AG04450 (cell line): Measurements from ENCODE around the gene LRP5. TPM values are rescaled to one million over a fixed set of nuclear protein-coding genes. Genes with fewer than 3 reads are reported as not detected.
"Not testable (repeated sequence)": the region's sequence is repeated elsewhere in the genome, so short reads cannot be mapped to it uniquely, and the experiment has no call there.

Experiments
- CTCF ChIA-PET: fragments of 300-600, 350-600 bp; formaldehyde crosslinking; extraction: SDS; loops from one replicate; lab custom pipeline; 2022; ENCODE audit warnings: antibody characterized with exemption, inconsistent platforms; lab: Charles Lee
- POLR2A ChIA-PET: fragments of 350-600 bp; formaldehyde crosslinking; extraction: SDS; loops from one replicate; lab custom pipeline; 2021; ENCODE audit warnings: antibody characterized with exemption, inconsistent platforms; lab: Yijun Ruan, JAX
- DNase-seq: peaks from one replicate; pipeline ENCODE4 v3.0.0-alpha.2; 2011; ENCODE audit warnings: low read depth, low spot score
- H3K27ac ChIP-seq: one replicate; pipeline ENCODE4 v1.5.1; 2012; ENCODE audit warnings: low read depth, low read length, control low read depth
- H3K27me3 ChIP-seq: one replicate; pipeline ENCODE4 v1.6.0; 2012; ENCODE audit warnings: low read length; ENCODE audit not compliant: control insufficient read depth, insufficient read depth
- H3K4me3 ChIP-seq: 2 replicates; pipeline ENCODE4 v1.5.1; 2011; ENCODE audit warnings: mild to moderate bottlenecking, low read depth, low read length, control low read depth
- H3K9me3 ChIP-seq: 2 replicates; pipeline ENCODE4 v1.5.1; 2012; ENCODE audit warnings: low read length; ENCODE audit not compliant: control insufficient read depth, insufficient read depth
- CTCF ChIP-seq: IDR thresholded peaks from 2 replicates; pipeline ENCODE4 v1.5.1; 2011; ENCODE audit warnings: low read depth, low read length, control low read depth, inconsistent platforms
- polyA plus RNA-seq: library from polyadenylated mRNA; depleted of rRNA; stranded (reverse); fragments of >200 nt; gene quantifications from 2 replicates; pipeline ENCODE4 v1.2.3, GENCODE V29; 2011

Gene LRP5
- polyA plus RNA-seq, 1 experiment: 4.9 TPM

GRCh38 chr11:68340784-68341556 lies 28.6 kb downstream of the LRP5 start:
- no peak for DNase-seq
- no peak for TF ChIP-seq CTCF
- no peak overlapping the region for H3K4me3 ChIP-seq
- POLR2A ChIA-PET: no interaction called here
- no peaks in the 10 kb centered on the region; the same call in 1 of the 2 replicates for H3K9me3 ChIP-seq
- H3K27ac ChIP-seq: no peak overlapping the region
- H3K27me3 ChIP-seq: no peaks in the 10 kb centered on the region
- CTCF ChIA-PET: interaction anchor here (0.6 kb wide), 1 partner anchor 27 kb away, joined by 4 read pairs; no protein-coding TSS in a partner anchor

GRCh38 chr11:68341557-68342458 lies 29.4 kb downstream of the LRP5 start:
- no peak overlapping the region for H3K4me3 ChIP-seq
- 0 out of 2 replicates have a peak, but pooled peaks have one; percentile 17 for TF ChIP-seq CTCF
- no peaks in the 10 kb centered on the region for H3K27me3 ChIP-seq
- peaks cover 3% of the 10 kb centered on the region; the same call in 1 of the 2 replicates for H3K9me3 ChIP-seq
- ChIA-PET CTCF (interaction anchor here (0.6 kb wide), 4 partner anchors 10 to 134 kb away, joined by 3 to 5 read pairs (median 4); no protein-coding TSS in a partner anchor), POLR2A (interaction anchor here (0.6 kb wide), 1 partner anchor 215 kb away, joined by 3 read pairs; no protein-coding TSS in a partner anchor)
- H3K27ac ChIP-seq: no peak overlapping the region
- no peak for DNase-seq

- Histone ChIP-seq H3K27ac (peak overlapping the region; percentile 22), H3K27me3 (no peaks in the 10 kb centered on the region), H3K9me3 (peaks cover 3% of the 10 kb centered on the region; the same call in 1 of the 2 replicates), H3K4me3 (no peak overlapping the region)
- no peak for DNase-seq
- CTCF ChIA-PET: interaction anchor here (0.6 kb wide), 4 partner anchors 11 to 134 kb away, joined by 3 to 5 read pairs (median 4); no protein-coding TSS in a partner anchor
- POLR2A ChIA-PET: interaction anchor here (0.6 kb wide), 1 partner anchor 215 kb away, joined by 3 read pairs; no protein-coding TSS in a partner anchor
- TF ChIP-seq CTCF: no peak
Observed at GRCh38 chr11:68342459-68343158, 30.2 kb downstream of the LRP5 start.

GRCh38 chr11:68343761-68344256 lies 31.4 kb downstream of the LRP5 start:
- H3K9me3 ChIP-seq: peaks cover 3% of the 10 kb centered on the region; the same call in 1 of the 2 replicates
- POLR2A ChIA-PET: no interaction called here
- H3K4me3 ChIP-seq: no peak overlapping the region
- DNase-seq: no peak
- no peak overlapping the region for H3K27ac ChIP-seq
- TF ChIP-seq CTCF: no peak
- H3K27me3 ChIP-seq: no peaks in the 10 kb centered on the region
- CTCF ChIA-PET: no interaction called here

GRCh38 chr11:68344821-68345220 lies 32.4 kb downstream of the LRP5 start:
- H3K27me3 ChIP-seq, DNase-seq, H3K4me3 ChIP-seq, H3K9me3 ChIP-seq, POLR2A ChIA-PET, CTCF ChIA-PET, H3K27ac ChIP-seq: not testable (repeated sequence)
